NCI-H1048 (cell line): ENCODE measurements around the gene GEMIN8.

Experiments used
- DNase-seq: peaks from one replicate; lab custom pipeline; 2025; lab: John Stamatoyannopoulos, UW

Gene GEMIN8, protein sequence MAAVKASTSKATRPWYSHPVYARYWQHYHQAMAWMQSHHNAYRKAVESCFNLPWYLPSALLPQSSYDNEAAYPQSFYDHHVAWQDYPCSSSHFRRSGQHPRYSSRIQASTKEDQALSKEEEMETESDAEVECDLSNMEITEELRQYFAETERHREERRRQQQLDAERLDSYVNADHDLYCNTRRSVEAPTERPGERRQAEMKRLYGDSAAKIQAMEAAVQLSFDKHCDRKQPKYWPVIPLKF

DNA sequence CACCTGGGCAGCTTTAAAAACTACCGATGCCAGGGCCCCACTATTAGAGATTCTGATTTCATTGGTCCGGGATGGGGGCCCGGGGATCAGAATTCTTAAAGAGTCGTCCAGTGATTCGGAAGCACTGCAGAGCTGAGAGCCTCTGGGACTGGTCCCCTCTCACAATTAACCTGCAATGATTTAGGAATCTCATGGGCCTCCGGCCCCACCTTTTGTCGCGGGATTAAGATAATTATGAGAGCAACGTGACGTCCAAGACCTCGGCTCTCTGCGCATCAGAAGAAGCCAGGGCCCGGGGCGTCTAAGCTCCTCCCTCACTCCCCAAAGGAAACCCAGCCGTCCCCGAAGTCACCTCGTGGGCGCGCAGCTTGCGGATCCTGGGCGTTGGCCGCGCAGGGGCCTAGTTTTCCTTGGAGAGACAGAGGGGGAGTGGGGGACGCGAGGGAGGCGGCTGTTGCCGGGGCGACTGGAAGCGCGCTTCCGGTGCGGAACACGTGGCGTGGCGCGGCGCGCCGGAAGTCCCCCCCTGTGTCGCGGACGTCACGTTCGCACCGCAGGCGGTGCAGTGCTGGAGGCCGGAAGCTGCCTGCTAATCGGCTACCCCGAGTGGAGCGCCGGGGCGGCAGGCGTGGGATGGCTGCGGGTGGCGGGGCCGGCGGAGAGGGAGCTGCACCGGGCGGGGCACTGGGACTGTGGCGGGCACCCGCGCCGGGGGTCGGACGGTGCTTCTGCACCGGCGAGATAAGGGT, at the start of gene GEMIN8:
Gene GEMIN8, minus strand, starts transcription at position 468 of the 749 bp plus-strand sequence. CDS start 8,414 bp downstream, outside the sequence.
- peak; percentile 71 for DNase-seq

- DNase-seq = no peak
Measured at GRCh38 chrX:14076639-14077038, 46.9 kb upstream of the GEMIN8 start.

DNA sequence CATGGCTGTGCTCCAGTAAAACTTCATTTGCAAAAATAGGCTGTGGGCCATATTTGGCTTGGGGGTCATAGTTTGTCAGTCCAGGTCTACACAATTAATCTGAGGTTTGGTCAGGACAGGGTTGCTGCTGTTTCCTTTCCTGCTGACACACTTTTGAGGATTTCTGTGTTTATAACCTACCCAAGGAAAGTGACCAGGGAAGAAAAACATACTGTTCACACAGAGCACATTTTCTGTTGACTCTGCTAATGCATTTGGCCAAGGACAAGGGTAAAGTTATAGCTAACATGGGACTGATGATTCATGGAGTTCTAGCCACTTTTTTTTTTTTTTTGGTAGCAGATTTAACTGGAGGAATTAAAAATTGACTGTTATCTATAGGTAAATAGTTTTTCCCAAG, 43.9 kb upstream of the GEMIN8 start:
- DNase-seq = no peak

- DNase-seq = no peak
Measured at GRCh38 chrX:14073071-14073470, 43.4 kb upstream of the GEMIN8 start.

- DNase-seq = no peak
Measured at GRCh38 chrX:14065800-14066199, 36.1 kb upstream of the GEMIN8 start.

- no peak for DNase-seq
Measured at GRCh38 chrX:14064626-14065432, 35.1 kb upstream of the GEMIN8 start.

DNA sequence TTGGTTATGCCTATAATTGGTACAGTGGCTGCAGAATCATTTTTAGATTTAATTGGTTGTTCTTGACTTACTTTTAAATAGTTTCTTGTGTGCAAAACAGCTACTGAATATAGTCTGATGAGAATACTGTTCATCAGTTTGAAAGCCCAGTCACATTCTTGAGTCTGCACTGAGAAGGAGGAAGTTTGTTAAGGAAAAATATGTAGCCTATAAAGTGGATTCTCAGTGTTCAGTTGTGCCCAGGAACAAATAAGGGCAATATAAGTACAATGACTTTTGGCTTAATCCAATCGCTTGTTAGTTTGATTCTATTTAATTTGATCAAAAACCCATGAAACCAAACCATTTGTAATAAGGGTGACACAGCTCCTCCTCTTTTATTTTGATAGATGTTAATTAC, 32.8 kb upstream of the GEMIN8 start:
- DNase-seq = no peak

DNA sequence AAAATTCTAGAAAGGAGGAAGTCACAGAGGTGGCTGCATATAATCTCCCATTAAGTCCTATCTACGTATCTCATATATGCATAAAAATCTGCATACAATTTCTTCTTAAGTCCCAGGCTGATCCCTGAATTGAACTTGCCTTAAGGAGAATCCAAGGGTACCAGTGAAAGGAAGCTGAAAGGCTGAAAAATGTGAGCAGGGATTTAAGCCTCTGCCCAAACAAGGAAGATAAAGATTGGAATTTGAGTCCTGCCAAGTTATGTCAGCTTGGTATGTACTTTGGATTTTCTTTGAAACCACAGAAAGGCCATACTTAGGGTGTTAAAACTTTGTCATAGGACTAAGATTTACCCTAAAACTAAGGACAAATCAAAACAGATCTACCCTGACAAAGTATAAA, 26.5 kb upstream of the GEMIN8 start:
- no peak for DNase-seq

- DNase-seq = no peak
Measured at GRCh38 chrX:14051416-14051815, 21.7 kb upstream of the GEMIN8 start.

DNA sequence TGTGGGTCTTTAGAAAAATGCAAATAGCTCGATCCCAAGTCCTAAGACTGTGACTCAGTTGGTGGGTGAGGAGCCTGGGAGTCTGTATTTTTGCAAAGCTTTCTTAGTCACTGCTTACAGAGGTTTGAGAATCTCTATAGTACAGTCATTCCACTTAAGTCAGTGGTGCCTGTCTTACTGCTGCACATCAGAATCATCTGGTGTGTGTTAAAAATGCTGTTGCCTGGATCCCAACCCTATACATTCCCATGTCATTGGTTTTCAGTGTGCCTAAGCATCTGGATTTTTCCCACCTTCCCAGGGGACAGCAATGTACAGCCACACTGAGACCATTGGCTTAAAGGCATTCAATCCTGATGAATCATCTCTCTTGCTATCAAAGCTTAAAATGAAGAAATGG, 21.0 kb upstream of the GEMIN8 start:
- no peak for DNase-seq

- no peak for DNase-seq
Measured at GRCh38 chrX:14043209-14043608, 13.5 kb upstream of the GEMIN8 start.

- no peak for DNase-seq
Measured at GRCh38 chrX:14039344-14039743, 9.7 kb upstream of the GEMIN8 start.

DNA sequence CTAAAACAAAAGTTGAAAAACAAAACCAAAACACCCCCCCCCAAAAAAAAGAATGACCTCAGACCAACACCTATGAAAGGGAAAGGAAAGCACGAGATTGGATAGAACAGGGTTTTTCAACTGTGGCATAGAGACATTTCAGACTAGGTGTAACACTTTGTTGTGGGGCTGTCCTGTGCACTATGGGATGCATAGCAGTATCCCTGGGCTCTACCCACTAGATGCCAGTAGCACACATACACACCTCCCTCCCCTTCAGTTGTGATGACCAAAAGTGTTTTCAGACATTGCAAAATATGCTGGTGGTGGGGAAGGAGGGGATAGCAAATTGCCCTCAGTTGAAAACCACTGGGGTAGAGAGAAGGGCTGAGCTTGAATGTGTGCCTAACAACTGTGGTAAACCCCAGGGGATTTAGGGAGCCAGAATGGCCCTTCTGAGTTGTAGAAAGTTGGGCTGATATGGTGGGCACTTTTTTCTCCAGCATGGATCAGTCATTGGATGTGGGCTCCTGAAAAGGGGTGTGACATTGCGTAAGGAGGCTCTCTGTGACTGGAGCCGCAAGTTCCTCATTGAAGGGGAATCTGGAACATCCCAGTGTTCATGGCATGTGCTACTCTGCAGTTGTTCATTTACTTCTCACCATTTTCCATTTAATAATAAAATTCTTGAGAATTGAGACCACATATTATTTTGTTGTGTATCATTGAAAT, 8.8 kb upstream of the GEMIN8 start:
- no peak for DNase-seq

GRCh38 chrX:14032406-14032805, 2.7 kb upstream of the GEMIN8 start:
- DNase-seq = peak; percentile 7

- no peak for DNase-seq
Measured at GRCh38 chrX:14030174-14030530, 460 bp upstream of the GEMIN8 start.

- no peak for DNase-seq
Measured at GRCh38 chrX:14029039-14029424, 660 bp downstream of the GEMIN8 start.

DNA sequence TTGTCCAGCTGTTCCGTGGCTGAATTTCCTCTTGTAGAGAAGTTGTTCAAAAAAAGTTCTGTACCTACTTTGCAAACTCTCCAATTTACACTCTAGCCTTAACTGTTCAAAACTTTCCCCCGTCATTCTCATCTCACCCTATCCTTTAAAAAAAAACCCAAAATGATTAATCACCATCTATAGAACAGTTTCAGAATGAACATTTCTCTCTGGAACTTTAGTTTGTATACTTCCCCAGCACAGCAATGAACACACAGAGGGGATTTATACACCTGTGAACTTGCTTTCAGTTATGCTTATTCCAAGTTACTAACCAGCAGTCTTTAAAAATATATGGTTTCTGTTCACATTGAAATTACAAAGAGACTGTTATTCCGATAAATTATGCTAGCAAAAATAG, 1.2 kb downstream of the GEMIN8 start:
- DNase-seq = no peak

DNA sequence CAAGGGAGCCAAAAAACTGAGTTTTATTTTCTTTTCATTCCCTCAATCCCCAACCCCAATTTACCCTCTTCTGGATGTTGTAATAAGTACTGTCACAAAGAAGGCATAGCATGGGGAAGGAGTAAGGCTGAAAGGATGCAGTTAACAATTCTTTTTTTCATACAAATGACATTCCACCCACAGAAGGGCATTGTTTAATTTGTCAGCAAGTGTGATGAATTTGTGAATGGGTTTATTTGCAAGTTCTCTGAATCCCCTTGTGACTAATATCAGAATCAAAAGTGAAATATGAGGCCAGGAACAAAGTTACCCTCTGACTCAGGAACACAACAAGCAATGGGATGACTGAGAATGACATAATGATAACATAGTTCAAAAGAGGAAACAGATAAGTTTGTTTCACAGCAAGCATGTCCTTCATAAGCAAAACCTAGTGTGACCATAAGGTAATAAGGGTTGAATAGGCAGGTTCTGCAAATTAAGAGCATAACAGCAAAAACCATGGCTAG, 2.1 kb downstream of the GEMIN8 start:
- DNase-seq = no peak

DNA sequence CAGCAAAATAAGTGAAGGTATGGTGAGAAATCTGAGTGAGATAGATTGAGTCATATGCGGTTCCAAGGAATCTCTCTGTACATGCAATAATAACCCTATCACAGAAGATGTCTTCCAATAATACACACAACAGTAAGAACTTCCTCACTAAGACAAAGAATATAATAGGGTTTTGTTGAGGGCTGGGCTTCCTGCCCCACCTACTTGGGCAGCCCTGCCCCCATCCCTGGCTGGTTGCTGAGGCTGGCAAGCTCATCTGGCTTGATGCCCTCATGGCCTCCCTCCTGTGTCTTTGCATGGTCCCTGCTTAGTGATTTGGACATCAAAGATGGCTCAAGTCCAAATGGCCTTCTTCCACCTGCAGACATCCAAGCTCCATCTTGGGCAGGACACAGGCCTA, 2.7 kb downstream of the GEMIN8 start:
- DNase-seq = no peak

DNA sequence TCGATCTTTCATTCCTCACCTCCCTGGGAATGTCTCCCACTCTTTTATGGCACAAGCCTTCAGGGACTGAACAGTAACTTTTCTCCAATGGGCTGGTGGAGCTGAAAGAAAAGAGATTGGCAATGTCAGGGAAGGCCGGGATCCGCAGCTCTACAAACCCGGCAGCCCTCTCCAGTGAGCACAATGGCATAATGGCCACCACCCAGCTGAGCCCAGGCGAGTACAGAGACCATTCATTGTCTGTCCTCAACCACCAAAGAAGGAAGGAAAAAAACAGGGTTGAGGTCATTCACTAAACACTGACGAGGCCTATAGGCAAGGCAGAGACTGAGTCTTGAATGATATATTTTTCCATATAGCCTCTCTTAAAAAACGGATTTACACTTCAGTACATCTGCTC, 3.6 kb downstream of the GEMIN8 start:
- DNase-seq = no peak

- no peak for DNase-seq
Measured at GRCh38 chrX:14022019-14022418, 7.7 kb downstream of the GEMIN8 start.

DNA sequence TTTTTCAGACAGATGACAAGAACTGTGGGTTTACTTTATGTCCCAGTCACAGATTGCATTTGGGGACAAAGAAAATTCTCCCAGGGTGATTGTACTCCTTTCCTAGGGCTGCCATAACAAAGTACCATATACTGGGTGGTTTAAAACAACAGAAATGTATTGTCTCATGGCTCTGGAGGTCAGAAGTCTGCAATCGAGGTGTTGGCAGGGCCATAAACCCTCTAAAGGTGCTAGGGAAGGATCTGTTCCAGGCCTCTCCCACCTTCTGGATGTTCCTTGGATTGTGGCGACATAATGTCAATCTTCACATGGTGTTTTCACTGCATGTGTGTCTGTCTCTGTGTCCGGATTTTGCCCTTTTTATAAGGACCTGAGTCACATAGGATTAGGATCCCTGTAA, 12.3 kb downstream of the GEMIN8 start:
- no peak for DNase-seq
